GM18519 (cell line): ENCODE measurements around the gene PGBD2.
"Not testable (repeated sequence)": the region's sequence is repeated elsewhere in the genome, so short reads cannot be mapped to it uniquely, and the experiment has no call there.

Experiments used
- ATAC-seq: cut with Tn5 transposase; IDR thresholded peaks from one replicate; pipeline ENCODE4 v1.9.1; 2021; ENCODE audit warnings: mild to moderate bottlenecking, moderate library complexity; ENCODE audit not compliant: unreplicated experiment, low FRiP score

The PGBD2 gene

DNA sequence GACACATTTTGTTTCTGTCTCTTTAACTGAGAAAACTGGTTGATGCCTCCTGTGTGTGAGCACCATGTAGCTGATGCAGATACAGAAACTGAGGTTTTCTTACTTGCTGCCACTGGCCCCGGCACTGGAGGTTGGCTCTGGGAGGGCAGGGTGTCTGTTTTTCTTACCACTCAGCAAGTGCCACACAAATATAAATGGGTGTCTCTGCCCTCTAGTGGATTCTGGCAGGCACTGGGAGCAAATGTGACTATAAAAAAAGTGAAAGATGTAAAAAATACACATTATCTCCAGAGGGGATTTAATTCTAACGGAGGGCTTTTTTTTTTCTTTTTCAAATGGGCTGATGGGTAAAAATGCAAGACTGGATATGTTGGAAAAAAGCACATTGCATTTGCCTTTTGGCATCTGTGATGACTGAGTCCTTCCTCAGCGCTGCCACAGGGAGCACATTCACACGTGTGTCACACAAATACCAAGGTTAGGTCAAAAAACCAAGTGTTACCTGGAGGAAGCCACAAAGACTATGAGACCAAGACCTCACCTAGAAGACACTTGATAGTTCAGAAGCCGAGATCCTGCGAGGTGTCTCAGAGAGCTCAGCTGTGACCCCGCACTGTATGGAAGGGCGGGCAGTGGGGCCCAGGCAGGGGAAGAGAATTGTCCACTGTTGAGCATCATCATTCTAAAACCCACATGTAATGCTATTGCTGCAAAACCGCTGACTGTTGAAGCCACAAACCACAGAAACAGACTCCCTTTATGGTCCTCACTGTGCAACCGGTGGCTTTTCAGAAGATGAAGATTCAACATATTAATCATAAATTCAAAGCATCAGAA is 18.9 kb downstream of the PGBD2 start:
- ATAC-seq, result peak; percentile 79

DNA sequence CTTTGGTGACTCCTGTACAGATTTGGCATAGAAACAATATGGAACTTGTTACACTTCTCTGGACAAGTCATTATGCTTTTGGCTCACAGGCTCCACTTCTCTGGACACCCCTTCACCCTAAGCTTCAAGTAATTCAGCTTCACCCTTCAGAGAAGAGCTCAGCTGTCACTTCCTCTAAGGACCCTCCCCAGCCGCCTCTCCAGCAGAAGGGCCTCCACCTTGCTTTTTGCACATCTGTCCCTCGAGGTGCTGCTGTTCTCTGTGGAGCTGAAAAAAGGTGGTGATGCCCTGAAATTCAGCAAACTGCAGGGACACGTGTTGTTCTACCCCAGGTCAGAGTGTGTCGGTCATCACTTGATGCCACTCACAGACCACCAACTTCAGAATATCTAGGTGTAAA is 19.8 kb downstream of the PGBD2 start:
- ATAC-seq, result not testable (repeated sequence)

DNA sequence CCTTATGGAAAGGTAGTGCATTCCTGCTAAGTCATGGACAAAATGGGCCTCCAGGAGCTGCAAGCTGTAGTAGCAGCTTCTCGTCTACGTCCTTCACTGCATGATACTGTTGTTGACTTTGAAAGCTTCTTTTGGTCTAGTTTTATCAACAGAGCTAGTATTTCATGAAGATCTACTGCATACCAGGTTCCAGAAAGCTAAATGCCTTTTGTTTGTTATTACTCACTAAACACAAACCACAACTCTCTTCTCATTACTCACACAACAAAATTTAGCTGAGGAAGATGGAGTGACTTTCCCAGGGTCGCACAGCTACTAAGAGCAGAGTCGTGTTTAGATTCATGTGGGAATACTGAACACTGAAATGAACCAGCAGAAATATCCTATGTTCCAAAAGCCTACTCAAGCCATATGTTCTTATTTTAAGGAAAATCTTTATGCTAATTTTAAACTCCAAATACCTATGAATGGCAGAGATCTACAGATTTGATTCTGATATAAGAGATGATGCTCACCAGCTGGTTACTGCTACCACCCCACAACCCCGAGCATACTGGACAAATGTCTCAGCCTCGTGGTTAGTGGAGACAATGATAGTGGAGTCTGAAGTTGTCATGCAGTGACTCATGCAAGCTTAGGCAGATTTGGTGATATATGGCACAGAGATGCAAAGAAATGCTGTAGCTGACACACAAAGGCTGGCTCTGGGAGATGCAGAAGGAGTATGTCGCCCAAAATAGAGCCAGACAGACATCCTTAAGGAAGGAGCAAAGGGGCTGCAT is 20.6 kb downstream of the PGBD2 start:
- no peak for ATAC-seq

DNA sequence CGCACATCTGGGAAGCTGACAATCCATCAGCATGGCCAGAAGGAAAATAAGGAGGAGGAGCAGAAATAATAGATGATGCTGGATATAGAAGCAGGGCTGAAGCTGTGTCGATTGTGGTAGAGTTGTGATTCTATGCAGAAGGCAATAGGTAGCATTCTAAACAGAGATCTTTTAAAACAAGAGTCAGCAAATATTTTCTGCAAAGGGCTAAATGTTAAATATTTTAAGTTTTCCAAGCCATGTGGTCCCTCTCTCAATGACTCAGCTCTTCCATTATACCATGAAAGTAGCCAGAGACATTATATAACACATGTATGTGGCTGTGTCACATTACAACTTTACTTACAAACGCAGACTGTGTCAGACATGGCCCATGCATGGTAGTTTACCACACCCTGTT is 21.2 kb downstream of the PGBD2 start:
- not testable (repeated sequence) for ATAC-seq

DNA sequence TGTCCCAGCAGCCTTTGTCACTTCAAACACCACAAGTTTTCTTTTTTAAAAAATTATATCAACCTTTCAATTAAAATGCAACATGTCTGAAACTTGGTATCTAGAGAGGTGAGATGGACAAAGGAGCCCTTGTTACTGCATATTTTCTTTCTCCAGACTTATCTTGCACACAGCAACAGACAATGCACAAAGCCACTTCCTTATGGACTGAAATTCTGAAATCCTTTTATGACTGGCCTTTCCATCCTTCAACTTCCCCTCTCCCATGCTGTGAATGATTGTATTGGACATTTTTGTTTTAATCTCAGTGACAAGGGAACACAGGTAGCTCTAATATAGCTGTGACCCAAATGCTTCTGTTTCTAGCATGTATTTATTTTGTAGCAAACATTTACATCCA is 22.1 kb downstream of the PGBD2 start:
- ATAC-seq, result not testable (repeated sequence)

DNA sequence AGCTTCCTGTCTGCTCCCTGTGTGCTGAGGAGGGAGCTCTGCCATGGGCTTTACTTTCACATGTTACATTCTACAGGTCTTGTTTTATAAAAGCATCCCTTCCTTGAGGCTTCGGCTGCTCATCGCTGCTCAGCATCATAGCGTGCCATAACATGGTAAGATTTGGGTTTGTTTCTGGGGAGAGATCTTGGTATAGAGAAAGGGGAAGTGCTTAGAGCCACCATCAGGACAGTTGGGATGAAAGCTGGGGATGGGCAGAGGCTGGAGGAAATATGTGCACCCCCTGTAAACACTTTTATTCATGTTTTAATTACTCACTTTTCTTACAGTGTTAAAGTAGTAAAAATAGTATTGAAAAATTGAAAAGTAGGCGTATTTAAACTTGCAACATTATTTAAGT is 24.0 kb downstream of the PGBD2 start:
- ATAC-seq, result not testable (repeated sequence)

DNA sequence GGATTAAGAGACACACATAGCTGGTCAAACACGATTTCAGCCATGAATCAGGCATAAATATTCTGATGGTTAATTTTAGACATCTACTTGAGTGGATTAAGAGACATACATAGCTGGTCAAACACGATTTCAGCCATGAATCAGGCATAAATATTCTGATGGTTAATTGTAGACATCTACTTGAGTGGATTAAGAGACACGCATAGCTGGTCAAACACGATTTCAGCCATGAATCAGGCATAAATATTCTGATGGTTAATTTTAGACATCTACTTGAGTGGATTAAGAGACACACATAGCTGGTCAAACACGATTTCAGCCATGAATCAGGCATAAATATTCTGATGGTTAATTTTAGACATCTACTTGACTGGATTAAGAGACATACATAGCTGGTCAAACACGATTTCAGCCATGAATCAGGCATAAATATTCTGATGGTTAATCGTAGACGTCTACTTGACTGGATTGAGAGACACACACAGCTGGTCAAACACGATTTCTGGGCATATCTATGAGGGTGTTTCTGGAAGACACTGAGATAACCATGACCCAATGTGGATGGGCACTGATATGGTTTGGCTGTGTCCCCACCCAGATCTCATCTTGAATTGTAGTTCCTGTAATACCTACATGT is 32.3 kb downstream of the PGBD2 start:
- ATAC-seq, result not testable (repeated sequence)

DNA sequence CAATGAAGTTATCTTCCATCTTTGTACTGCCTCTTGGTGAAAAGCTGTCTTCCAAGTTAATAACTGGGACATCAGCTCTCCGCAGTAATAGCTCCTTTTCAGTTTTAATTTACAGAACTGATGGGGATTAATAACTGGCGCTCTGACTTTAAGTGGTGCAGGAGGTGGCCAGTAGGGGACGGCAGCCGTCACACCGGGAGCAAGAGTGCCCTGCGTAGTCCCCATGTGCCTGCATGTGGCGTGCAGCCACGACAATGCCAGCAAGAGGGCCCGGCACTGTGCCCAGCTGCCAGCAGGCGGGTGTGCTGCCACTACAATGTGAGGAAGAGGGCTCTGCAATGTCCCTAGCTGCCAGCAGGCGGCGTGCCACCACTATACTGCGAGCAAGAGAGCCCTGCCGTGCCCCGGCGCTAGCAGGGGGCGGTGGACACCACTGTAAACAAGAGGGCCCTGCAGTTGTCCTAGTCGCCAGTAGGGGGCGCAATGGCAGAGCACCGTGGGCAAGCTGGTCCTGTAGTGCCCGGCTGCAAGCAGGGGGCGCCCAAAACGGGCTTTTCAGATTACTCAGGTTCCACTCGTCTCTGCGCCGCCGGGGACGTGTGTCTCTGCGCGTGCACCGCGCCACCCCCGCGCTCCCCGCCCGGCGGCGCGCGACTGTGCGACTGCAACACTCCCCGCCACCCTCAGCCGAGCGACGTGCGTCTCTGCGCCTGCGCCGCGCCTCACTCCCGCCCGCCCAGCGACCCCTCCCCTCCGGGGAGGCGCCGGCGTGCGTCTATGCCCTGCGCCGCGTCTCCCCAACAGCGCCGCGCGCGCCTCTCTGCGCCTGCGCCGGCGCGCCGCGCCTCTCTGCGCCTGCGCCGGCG is 38.3 kb downstream of the PGBD2 start:
- not testable (repeated sequence) for ATAC-seq

DNA sequence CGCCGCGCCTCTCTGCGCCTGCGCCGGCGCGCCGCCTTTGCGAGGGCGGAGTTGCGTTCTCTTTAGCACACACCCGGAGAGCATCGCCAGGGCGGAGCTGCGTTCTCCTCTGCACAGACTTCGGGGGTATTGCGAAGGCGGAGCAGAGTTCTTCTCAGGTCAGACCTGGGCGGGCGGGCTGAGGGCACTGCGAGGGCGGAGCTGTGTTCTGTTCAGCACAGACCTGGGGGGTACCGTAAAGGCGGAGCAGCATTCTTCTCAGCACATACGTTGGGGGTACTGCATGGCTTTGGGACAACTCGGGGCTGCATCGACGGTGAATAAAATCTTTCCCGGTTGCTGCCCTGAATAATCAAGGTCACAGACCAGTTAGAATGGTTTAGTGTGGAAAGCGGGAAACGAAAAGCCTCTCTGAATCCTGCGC is 39.0 kb downstream of the PGBD2 start:
- not testable (repeated sequence) for ATAC-seq

DNA sequence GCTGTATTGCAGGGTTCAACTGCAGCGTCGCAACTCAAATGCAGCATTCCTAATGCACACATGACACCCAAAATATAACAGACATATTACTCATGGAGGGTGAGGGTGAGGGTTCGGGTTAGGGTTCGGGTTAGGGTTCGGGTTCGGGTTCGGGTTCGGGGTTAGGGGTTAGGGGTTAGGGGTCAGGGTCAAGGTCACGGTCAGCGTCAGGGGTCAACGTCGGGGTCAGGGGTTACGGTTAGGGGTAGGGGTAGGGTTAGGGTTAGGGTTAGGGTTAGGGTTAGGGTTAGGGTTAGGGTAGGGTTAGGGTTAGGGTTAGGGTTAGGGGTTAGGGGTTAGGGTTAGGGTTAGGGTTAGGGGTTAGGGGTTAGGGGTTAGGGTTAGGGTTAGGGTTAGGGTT is 39.4 kb downstream of the PGBD2 start:
- ATAC-seq, result not testable (repeated sequence)

DNA sequence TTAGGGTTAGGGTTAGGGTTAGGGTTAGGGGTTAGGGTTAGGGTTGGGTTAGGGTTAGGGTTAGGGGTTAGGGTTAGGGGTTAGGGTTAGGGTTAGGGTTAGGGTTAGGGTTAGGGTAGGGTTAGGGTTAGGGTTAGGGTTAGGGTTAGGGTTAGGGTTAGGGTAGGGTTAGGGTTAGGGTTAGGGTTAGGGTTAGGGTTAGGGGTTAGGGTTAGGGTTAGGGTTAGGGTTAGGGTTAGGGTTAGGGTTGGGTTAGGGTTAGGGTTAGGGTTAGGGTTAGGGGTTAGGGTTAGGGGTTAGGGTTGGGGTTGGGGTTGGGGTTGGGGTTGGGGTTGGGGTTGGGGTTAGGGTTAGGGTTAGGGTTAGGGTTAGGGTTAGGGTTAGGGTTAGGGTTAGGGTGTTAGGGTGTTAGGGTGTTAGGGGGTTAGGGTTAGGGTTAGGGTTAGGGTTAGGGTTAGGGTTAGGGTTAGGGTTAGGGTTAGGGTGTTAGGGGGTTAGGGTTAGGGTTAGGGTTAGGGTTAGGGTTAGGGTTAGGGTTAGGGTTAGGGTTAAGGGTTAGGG is 39.9 kb downstream of the PGBD2 start:
- not testable (repeated sequence) for ATAC-seq
